ENCODE measurements around the gene PDE4B. TPM values are rescaled to one million over a fixed set of nuclear protein-coding genes. Genes with fewer than 3 reads are reported as not detected.
A peak's percentile ranks its signal among the peaks of the same experiment; 100 is the strongest.
"Not testable (repeated sequence)": the region's sequence is repeated elsewhere in the genome, so short reads cannot be mapped to it uniquely, and the experiment has no call there.

The PDE4B gene
- polyA plus RNA-seq, 3 donors: 6.7 to 8.4 (median 6.8) TPM

DNA sequence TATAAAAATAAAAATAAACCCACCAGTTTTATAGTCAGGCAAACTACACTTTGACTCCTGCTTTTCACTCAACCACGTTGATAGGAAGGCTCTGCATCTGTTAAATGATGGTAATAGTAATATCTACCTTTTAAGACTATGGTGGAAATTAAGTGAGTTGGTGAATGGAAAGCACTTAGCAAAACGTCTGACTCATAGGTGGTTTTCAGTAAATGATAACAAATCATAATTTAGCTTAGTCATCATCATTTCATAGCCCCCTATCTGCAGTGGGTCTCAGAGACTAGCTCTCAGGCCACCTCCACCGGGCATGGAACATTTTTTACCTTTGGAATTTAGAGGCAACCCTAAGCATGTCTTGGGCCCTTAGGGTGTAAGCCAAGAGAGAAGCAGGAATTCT is 160.0 kb downstream of the PDE4B start:
- DNase-seq: no peak

DNA sequence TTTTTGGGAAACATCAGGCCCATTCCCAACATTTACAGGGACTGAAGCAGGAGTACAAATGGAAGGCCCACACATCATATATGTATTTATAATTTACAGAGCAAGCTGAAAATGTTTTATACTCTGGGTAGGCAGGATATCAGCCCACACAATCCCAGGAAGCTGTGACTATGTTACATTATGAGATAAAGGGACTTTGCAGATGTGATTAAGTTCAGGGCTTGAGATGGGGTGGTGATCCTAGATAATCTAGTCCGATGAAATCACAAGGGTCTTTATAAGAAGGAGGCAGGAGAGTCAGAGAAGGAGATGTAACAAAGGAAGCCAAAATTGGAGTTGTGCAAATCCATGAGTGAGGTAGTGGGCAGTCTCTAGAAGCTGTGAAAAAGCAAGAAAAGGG is 160.5 kb downstream of the PDE4B start:
- no peak for DNase-seq

DNA sequence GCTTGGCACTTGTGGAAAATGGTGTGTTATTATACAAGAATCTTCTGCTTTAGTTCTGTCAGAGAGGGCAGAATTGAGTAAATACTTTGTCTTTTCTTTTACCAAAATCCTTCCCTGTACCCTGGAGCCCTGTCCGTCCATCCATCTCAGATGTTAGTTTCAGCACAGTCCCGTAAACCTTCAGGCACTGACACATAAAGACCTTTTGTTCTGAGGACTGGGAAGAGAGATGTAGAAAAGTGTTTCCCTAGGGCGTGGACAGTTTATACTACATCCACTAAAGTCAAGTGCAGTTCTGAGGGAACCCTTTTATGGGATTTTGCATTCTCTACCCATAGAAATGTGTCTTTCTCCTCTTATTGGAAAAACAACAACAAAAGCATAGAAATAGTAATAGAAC is 162.4 kb downstream of the PDE4B start:
- no peak for DNase-seq

DNA sequence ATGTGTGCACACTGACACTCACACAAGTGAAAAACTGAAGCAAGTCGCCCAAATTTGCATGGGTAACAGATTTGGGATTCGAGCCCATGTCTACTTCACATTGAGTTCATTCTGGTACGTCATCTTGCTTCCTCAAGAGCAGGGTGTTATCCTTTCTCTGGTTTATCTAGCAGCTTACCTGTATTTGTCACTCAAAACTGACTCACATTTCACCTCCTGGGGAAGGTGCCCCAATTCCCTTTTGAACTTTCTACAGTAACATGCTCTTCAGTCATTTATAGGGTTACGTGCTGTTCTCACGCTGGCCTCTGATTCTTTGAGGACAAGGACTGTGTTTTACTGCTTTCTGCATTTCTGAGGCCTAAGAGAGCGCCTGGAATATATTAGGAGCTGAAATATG is 162.8 kb downstream of the PDE4B start:
- no peak for DNase-seq

DNA sequence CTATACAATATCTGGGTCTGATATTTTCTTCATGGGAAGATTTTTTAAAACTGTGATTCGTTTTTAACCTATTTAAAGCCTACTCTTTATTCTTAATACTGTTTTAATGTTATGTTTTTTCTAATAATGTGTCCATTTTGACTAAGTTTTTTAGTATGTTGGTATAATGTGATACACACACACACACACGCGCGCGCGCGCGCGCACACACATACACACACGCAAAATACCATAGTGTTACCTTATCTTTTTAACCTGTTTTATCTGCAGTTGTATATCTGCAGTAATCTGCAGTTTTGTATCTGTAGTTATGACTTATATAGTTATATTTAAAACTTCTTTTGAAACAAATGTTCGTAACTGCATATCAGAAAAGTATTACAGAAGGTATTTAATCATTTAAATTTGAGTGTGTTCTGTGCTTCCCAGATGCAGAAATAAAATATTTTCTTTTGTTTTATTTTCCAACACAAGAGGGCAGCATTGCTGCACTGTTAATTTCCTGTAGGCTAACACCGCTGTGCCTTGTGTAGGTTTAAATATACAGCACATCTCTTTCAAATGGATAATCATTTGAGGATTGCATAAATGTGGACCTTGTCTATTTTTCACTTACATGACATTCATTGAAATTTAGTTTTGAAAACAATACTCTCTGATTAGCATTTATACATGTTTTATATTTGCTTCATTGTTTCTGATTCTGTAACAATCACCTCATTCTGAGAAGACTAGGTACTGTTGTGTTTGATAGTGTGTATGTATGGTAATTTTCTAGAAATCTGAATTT is 166.1 kb downstream of the PDE4B start:
- DNase-seq: peak; percentile 48

DNA sequence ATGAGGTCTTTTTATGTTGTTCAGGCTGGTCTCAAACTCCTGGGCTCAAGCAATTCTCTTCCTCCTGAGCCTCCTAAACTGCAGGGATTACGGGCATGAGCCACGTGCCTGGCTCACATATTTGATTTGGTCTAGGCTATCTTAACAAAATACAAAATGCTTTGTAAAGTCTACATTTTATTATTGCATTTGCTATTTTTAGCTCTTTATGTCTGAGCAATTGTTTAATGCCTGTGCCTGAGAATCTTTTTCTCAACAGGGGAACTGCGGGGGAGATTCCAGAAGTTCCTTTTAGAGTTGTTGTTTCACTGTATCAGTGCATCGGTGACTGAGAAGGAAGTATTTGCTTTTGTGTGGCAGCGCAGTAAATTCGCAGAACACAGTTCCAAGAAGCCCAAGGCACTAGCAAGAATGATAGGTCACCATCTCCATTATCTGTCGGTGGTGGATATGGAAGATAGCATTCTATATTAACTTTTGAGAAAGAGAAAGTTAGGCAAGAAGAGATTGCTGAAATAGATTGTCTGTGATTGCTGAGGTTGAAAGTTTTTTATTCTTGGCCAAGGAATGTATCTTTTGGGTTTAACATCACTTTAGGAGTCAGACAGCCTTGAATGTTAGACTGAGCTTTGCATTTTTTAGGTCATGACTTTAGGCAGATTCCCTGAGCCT is 167.3 kb downstream of the PDE4B start:
- DNase-seq: peak; percentile 26

DNA sequence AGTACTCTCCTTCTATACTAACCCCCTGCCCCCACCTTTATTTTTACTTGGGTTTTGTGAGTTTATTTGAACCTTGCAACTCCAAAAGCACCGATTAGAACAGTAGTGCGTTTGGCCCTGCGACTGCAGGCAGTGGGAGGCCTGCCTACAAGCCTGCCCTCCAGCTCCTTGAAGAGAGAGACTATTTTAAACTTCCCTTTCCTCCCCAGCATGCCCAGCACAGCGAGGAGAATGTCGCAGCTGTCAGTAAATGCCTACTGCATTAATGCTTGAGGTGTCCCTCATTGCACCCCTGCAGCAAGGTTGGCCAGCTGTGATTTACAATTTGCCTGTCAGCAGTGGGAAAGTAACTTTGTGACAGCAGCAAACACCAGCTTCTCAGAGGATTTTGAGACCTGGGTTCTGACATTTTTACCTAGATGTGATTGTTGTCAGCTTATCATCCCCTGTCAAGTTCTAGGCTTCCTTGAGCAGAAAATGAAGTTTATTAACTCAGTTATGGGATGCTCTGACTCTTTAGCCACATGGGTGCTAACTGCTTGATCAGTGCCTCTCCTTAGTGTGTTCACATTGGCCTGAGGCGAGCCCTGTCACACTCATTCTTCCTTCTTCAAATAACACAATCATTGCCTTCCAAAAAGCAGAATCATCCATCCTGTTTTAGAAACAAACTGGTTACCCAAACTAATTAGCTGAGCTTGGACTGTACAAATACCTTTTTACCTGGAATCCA is 170.6 kb downstream of the PDE4B start:
- DNase-seq: peak; percentile 9

DNA sequence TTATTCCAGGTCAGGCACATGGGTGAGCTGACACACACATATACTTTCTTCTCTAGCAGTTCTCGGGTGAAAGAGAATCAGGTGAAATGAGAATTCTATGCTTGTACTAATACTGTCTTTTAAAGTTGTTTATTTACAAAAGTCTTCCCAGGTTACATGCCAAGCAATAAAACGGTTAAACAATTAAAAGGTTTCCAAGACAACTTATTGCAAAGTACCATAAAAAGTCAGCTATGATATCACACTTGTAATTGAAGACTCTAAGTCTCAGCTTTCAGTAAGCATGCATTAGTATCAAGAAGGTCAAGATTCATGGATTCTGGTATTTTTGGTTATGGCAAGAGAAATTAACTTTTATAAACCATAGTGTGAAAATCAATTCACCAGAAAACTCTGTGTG is 171.4 kb downstream of the PDE4B start:
- peak; percentile 35 for DNase-seq

DNA sequence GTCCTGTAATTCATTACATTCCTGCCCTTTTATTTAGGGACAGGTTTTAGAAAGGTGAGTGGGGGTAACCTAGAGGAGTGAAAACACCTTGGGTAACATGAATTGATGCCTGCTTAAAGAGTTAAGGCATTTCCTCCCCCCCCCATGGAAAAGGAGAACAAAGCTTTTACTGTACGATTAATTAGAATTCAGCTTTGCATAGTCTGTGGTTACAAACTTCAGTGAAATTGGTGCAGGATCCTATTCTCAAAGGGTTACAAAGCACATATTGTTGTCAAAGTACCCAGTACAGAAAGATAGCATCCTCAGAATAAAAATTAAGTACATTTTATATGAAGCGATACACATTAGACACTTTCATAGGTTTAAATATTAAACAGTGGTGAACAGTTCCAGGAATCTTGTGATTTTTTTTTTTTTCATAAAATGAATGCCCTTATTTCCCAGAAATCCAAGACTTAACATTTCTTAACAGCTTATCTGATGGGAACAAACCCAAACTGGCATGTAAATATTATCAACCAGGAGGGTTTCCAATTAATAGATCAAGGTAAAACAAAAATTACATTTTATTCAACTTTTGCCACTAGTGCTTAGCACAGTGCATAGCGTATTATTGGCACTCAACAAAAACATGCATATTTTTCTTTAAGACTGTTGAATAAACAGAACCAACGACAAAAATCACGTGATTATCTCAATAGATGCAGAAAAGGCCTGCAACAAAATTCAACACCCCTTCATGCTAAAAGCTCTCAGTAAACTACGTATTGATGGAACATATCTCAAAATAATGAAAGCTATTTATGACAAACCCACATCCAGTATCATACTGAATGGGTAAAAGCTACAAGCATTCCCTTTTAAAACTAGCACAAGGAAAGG is 172.7 kb downstream of the PDE4B start:
- peak; percentile 35 for DNase-seq

DNA sequence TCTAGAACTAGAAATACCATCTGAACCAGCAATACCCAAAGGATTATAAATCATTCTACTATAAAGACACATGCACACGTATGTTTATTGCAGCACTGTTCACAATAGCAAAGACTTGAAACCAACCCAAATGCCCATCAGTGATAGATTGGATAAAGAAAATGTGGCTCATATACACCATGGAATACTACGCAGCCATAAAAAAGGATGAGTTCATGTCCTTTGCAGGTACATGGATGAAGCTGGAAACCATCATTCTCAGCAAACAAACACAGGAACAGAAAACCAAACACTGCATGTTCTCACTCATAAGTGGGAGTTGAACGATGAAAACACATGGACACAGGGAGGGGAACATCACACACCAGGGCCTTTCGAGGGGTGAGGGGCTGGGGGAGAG is 174.8 kb downstream of the PDE4B start:
- not testable (repeated sequence) for DNase-seq

DNA sequence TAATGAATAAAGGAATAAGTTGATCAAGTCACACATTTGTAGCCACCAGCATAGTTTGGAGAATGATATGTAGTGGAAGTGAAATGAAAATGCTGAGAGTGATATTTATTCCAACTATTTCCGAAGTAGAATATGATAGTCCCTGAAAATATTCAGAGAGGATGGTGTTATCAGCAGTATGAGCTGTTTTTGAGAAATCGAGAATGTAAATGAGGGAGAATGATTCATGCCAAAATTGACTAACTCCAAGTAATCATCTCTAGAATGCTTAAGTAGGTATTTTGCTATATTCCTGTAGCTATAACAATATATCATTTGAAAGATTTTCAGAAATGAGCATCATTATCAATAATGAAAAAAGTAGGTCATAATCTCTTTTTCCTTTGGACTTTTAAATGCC is 178.9 kb downstream of the PDE4B start:
- no peak for DNase-seq

DNA sequence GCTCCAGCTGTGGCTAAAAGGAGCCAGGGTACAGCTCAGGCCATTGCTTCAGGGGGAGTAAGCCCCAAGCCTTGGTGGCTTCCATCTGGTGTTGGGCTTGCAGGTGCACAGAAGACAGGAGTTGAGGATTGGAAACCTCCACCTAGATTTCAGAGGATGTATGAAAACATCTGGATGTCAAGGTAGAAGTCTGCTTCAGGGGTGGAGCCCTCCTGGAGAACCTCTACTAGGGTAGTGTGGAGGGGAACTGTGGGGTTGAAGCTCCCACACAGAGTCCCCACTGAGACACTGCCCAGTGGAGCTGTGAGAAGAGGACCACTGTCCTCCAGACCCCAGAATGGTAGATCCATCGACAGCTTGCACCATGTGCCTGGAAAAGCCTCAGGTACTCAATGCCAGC is 183.0 kb downstream of the PDE4B start:
- no peak for DNase-seq

DNA sequence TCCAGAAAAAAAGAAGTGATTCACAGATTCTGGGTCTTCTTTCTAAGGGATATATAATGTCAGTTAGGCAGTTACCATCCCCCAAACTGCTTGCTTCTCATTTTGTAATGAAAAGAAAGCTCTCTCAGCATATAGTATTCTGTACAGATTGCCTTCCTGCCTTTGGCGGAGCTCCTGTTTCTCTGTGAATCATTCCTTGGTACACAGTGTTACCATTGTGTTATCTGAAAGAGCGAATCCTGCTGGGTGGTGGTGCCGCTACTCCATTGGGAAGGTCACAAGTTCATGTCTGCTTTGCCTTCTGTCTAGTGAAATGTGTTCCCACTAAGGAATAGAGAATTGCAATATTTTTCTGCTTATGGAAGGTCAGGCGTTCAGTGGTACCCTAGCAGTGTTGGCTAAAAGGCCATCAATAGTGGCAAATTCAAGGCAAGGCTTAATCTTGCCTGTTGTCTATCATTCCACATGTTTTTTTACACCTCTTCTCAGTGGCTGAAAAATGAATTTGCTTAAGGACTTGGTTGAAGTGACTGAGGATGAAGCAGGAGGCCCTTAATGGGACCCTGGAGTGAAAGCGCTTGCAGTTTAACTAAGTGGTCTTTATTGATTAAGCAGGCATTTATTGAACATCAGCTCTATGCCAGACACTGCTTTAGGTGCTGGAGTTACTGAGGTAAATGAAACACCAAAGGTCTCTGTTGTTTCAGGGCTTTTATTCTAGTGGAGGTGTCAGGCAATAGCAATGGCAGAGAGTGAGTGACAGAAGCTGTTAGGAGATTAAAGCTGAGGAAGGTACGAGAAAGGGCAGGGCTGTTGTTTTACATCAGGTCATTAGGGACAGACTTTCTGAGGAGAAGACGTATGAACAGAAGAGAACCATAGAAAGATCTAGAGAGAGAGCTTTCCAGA is 186.7 kb downstream of the PDE4B start:
- DNase-seq: no peak

DNA sequence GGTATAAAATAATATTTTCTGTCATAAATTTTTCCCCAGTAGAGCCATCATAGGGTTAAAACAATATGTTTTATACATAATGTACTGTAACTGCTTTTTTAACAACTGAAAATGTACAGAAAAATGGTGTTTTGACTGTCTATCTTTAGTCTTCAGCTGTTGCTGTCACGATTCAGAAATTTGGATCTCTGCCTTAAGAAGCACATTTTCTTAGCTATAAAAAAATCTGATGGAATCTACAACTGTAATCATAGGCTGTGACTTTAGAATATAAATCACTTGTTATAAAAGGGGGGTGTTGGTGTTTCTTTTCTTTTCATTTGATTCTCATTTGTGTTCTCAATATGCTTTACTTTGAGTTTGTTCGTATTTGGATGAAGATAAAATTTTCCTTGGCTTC is 187.5 kb downstream of the PDE4B start:
- DNase-seq: no peak

DNA sequence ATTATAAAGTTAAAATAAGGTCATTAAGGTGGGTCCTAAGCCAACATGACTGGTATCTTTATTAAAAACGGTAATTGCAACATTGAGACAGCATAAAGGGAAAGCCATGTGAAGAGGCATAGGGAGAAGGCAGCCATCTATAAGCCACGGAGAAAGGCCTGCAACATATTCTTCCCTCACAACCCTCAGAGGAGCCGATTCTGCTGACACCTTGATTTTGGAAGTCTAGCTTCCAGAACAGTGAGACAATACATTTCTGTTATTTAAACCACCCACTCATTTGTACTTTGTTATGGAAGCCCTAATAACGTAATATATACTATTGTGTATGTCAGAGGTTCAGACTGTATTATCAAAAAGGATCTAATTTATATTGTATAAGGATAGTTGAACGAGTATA is 190.8 kb downstream of the PDE4B start:
- DNase-seq: no peak

DNA sequence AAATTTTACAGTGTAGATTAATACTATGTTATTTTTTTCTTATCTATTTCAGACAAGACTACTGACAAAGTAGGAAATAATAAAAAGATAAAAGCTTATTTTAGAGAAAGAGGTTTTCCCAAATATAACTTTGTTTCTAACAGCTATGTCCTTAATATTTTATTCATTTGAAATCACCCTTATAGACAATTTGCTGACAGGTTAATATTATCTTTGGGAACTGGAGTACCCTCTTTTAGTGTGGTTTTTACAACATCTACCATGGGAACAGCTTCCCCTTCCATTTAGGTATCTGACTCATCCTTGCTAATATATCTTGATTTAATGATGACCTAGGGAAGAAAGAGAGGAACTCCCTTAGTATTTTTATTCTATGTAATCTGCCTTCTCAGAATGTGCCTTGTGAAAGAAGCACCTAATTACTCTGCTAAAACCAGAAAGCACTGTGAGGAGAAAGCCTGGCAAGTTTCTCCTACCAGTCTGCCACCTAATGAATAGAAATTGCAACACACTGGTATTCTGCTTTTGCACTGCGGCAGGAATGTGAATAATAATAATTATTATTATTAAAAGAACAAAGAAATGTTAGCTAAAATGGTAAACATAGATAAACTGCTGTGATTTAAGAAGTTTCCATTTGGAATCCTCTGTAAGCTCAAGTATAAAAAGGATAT is 192.8 kb downstream of the PDE4B start:
- DNase-seq: no peak

DNA sequence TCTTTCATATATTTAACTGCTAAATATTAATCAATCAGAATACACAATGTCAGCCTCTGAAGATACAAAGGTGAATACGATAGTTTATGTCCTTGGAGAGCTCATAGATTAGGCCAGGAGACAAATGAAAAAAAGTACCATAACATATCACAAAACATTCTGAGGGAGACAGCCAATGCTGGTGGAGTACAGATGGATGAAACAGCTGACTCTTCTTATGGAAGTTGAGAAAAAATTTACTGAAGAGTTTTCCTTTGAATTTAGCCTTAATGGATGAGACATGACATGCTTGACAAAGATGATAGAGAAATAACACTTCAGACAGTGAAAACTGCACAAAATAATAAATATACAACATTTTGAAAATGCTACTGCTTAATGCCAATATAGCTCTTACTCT is 193.5 kb downstream of the PDE4B start:
- DNase-seq: no peak

DNA sequence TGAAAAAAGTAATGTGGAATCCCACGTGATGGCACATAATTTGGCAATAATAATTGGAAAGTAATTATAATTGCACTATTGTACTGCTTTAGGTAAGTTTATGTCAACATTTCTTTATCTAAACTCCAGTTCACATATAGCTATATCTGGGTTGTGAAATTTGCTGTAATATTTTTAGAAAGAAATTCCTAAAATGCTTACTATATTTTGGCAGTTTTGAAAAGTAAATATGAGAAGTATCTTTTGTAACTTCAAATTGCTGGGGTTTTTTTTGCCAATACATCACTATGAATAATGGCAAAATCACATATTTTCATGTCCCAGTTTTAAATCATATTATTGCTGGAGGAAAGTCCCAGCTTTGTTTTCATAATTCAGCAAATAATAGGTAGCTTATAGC is 197.5 kb downstream of the PDE4B start:
- no peak for DNase-seq

DNA sequence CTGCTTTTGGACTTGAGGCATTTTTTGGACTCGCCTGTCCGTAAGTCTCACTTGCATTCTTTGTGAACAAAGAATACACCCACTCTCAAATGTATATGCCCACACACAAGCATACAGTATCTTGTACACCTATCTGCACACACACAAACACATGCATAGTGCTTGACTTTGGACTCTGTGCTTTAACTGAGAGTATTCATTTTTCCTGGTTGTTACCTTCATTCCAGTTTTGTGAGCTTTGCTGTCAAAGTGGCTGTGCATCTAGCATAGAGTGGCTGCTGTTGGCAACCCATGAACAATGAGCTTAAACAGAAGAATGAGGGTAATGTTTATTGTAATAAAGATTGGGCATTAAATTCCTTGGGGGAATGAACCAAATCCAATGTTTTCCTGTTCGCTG is 199.0 kb downstream of the PDE4B start:
- DNase-seq: no peak

DNA sequence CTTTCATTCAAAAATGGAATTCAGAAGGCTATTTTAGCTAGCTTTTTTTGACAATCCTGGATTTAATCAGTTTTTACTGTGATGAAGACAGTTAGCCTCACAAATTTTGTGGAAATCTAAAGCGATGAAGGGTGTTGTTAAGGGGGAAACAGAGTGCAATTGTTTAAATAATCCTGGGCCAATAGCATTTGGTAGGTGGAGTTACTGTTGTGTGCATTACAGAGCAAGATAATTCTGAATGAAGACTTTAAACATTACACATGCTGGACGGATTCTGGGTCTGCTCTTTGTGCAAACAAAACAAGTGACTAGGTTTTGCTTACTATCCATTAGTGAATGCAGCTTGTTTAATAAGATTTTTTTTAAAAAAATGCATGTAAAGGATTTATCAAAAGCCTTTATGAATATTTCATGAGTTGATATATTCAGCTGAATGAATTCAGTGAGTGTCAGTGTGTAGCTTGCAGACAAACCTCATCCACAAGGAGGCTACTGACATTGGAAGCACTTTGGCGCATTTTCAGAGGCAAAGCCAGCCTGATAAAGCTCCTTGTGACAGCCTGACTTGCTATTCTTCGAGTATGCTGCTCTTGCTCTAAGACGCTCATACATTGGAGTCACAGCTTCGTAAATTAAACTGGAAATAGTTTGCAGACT is 199.6 kb downstream of the PDE4B start:
- no peak for DNase-seq

All from renal pelvis (tissue), 4 donors.